GM18870 (cell line): ENCODE measurements around the gene B3GNT8.
"Not testable (repeated sequence)": the region's sequence is repeated elsewhere in the genome, so short reads cannot be mapped to it uniquely, and the experiment has no call there.

Experiments used
- ATAC-seq: cut with Tn5 transposase; IDR thresholded peaks from one replicate; pipeline ENCODE4 v1.9.1; 2021; ENCODE audit warnings: moderate library complexity; ENCODE audit not compliant: unreplicated experiment

B3GNT8 gene

GRCh38 chr19:41395355-41395754 is 31.8 kb downstream of the B3GNT8 start:
- no peak for ATAC-seq

- no peak for ATAC-seq
Observed at GRCh38 chr19:41392775-41393174, 34.4 kb downstream of the B3GNT8 start.

- ATAC-seq = no peak
Observed at GRCh38 chr19:41391618-41392017, 35.6 kb downstream of the B3GNT8 start.

GRCh38 chr19:41386442-41386841 is 40.7 kb downstream of the B3GNT8 start:
- ATAC-seq = no peak

GRCh38 chr19:41384351-41384750 is 42.8 kb downstream of the B3GNT8 start:
- no peak for ATAC-seq

- ATAC-seq = not testable (repeated sequence)
Observed at GRCh38 chr19:41381536-41381935, 45.6 kb downstream of the B3GNT8 start.

- no peak for ATAC-seq
Observed at GRCh38 chr19:41377977-41378709, 49.0 kb downstream of the B3GNT8 start.

GRCh38 chr19:41376998-41377365 is 50.2 kb downstream of the B3GNT8 start:
- no peak for ATAC-seq

- no peak for ATAC-seq
Observed at GRCh38 chr19:41376241-41376997, 50.8 kb downstream of the B3GNT8 start, which contains the start of gene TMEM91. TSS of gene TMEM91 (plus strand) at chr19:41376533. CDS start at chr19:41378310, 1,777 bp downstream.
